ENCODE data around the gene NCOR1.
A peak's percentile ranks its signal among the peaks of the same experiment; 100 is the strongest.
"Not testable (repeated sequence)": the region's sequence is repeated elsewhere in the genome, so short reads cannot be mapped to it uniquely, and the experiment has no call there.

NCOR1 gene

DNA sequence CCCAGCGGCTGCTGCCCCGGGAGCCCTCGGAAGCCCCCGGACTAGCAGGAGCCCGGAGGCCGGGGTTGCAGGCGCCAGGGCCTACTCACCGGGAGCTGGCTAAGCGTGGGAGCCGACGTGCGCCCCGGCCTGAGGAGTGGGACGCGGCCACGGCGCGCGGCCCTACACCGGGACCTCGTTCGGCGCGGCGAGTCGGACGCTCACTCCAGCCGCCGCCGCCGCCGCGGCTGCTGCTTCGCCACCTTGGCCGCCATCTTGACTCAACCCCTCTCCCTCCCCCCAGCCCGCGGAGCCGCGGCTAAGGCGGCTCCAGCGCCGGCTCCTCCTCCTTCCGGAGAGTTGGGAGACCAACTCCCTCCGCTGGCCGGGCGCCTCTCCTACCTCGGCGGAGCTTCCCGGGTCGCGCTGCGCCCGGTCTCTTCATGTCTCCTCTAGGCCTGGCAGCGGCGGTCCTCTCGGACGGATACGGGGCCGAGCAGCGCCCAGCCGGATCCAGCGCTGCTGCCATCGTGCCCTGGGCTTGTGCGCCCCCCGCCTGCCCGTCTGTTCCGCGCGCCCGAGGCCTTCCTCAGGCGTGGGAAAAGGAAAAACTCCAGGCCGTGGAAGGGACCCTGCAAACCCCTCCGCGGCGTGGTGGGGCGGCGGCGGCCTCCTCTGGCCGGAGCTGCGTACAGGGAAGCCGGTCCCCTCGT, at the start of gene NCOR1:
TSS of gene NCOR1 (minus strand) at position 262 of the 692 bp plus-strand sequence. CDS start 20,965 bp downstream, outside the sequence.
- DNase-seq (ENCODE audit: extremely low read depth in 1 of 2, low read depth in 1 of 2), result peak; percentile 68 to 84

DNA sequence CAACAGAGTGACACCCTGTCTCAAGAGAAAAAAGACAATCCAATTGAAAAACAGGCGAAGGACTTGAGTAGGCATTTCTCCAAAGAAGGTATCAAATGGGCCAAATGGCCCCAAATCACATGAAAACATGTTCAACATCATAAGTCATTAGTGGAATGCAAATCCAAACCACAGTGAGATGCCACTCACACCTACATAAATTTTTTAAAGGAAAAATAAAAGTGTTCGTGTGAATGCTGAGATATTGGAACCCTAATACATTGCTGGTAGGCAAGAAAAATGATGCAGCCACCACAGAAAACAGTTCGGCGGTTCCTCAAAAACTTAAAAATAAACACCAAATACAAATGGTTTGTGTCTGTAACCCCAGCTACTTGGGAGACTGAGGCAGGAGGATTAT, 46.9 kb upstream of the NCOR1 start:
- DNase-seq (ENCODE audit: extremely low read depth in 1 of 2, low read depth in 1 of 2), result no peak

DNA sequence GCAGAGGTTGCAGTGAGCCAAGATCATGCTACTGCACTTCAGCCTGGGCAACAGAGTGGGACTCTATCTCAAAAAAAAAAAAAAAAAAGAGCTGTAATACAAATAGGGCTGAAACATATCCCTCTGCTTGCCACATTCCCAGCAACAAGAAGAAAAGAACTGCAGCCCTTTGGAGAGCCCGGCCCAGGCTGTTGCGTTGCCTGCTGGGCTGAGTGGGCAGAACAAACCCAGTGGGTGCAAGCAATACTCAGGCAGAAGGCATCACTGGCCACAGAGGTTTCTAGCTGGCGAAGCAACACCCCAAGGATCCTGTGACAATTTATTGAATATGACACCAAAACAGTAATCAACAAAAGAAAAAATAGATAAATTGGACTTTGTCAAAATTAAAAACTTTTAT, 45.7 kb upstream of the NCOR1 start:
- DNase-seq (ENCODE audit: extremely low read depth in 1 of 2, low read depth in 1 of 2), result no peak

DNA sequence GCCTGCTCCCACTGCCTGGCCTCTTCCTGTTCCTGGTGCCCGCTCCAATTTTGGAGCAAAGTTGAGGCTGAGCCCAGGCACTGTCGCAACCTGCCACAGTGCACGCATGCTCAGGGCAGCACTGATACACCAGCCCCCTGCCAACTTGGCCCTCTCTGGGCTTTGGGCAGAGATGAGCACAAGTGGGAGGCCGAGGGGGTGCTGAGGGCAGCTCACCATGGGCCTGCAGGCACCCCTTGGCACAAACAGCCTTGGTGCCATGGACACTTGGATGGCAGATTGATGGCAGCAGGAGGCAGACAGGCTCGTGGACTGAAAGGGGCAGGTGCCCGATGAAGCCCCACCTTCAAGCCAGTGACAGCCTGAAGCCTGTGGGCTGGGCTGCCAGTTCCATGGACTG, 44.6 kb upstream of the NCOR1 start:
- DNase-seq (ENCODE audit: extremely low read depth in 1 of 2, low read depth in 1 of 2), result no peak

DNA sequence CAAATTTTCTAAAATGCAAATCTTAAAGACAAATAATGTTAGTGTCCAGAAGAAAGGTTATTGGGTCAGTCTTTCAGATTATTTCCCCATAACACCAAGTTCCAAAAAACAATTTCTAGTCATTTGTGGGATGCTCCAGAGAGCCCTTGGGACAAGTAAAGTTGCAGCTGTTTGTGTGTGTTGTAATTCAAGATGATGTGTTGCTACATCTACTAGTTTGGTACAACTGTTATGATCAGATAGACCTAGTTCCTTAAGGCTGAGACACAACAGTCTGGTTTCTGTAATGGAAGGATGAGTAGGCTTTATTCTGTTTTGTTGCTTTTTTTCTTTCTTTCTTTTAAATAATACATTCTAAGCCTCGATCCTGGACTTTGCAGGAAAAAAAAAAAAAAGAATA, 43.6 kb upstream of the NCOR1 start:
- no peak for DNase-seq (ENCODE audit: extremely low read depth in 1 of 2, low read depth in 1 of 2)

DNA sequence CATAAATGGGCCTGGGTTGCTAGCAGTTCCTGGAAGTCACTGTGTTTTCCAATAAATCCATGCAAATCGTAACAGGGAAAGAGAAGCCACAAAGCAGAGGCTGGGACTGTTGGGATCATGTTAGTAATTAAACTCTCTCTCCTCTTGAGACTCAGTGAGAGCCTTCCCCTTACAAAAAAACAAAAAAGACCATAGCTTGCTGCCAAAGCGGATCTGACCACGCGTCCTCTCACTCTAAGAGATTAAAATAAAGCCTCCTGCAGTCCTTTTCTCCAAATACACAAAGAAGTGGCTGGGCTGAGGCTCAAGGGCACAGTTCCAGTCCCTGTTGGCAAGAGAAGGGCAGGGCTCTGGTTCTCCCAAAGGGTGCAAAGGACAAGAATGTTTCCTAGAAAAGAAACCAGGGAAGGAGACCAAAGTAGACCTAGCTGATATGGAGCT, 40.2 kb upstream of the NCOR1 start:
- no peak for DNase-seq (ENCODE audit: extremely low read depth in 1 of 2, low read depth in 1 of 2)

DNA sequence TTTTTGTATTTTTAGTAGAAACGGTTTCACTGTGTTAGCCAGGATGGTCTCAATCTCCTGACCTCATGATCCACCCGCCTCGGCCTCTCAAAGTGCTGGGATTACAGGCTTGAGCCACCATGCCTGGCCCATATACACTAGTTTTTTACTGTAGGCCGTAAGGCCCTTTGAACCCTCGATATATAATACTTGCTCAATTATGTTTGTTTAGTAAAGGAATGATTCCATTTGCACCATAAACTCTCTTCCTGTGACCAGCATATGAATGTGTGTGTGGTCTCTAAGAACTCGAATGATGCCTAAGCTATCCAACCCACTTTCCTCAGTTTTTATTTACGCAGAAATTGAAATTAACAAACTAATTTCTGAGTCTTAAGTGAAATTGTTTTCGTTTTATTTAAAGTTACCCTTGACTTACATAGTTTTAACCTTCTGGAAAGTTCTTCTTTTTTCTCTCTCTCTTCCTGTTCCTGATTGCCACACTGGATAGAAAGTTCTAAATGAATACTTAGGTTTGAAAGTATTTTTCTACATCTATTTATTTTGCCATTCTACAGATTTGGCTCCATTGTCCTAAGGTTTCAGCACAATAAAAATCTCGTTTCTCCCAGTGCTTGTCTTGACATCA, 39.6 kb upstream of the NCOR1 start:
- DNase-seq (ENCODE audit: extremely low read depth in 1 of 2, low read depth in 1 of 2), result no peak

DNA sequence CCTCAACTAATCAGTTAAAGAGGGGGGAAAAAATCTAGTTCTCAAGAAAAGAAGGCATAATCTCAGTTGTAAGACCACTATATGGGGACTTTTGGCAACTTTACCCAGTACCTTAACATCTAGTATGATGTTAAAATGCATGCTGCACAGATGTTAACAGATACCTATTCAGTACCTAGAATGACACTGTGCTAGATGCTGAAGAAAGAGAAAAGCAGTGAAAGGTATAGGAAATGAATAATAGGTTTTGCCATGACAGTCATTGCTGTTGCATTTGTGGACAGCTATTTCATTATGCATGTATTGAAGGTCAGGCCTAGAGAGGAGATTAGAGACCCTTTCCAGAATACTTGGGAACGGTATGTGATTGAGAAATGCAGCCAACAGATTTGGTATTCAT, 36.2 kb upstream of the NCOR1 start:
- no peak for DNase-seq (ENCODE audit: extremely low read depth in 1 of 2, low read depth in 1 of 2)

DNA sequence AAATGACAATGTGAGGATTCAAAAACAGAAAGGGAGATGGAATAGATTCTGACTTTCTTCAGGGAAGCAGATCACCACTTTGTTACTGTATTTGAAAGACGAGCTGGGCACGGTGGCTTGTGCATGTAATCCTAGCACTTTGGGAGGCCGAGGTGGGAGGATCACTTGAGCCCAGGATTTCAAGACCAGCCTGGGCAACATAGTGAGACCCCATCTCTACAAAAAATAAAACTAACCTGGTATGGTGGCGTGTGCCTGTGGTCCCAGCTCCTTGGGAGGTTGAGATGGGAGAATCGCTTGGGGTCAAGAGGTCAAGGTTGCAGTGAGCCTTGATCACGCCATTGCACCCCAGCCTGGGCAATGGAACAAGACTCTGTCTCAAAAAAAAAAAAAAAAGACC, 35.7 kb upstream of the NCOR1 start:
- DNase-seq (ENCODE audit: extremely low read depth in 1 of 2, low read depth in 1 of 2), result no peak

DNA sequence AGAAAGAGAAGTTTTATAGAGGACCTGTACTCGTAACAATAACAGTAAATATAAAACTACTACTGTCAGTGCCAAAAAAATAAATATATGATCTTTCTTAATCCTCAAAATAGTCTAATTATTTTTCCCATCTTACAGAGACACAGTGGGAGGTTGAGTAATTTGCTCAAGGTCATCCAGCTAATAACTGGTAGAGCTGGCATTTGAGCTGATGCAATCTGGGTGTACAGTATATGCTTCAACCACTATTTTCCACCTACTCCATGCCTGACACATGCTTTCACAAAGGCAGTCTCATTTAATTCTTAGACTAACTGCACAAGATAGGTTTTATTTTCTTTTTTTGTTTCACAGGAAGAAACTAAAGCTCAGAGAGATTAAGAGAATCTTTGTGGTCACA, 35.3 kb upstream of the NCOR1 start:
- DNase-seq (ENCODE audit: extremely low read depth in 1 of 2, low read depth in 1 of 2), result no peak

DNA sequence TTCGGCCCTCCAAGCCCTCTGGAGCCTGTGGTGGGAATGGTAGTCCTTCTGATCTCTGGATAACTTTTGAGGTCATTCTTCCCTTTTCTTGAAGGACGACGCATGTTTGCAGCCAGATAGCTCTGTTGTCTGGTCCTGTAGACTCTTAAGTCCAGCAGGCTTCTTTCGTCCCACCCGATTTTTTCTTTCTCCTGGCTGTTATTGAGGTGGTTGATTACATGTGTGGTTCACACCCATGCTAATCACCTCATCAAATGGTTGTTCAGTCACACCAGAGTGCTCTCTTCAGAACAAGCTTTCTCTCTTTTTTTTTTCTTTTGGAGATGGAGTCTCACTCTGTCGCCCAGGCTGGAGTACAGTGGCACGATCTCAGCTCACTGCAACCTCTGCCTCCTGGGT, 32.3 kb upstream of the NCOR1 start:
- no peak for DNase-seq (ENCODE audit: extremely low read depth in 1 of 2, low read depth in 1 of 2)

DNA sequence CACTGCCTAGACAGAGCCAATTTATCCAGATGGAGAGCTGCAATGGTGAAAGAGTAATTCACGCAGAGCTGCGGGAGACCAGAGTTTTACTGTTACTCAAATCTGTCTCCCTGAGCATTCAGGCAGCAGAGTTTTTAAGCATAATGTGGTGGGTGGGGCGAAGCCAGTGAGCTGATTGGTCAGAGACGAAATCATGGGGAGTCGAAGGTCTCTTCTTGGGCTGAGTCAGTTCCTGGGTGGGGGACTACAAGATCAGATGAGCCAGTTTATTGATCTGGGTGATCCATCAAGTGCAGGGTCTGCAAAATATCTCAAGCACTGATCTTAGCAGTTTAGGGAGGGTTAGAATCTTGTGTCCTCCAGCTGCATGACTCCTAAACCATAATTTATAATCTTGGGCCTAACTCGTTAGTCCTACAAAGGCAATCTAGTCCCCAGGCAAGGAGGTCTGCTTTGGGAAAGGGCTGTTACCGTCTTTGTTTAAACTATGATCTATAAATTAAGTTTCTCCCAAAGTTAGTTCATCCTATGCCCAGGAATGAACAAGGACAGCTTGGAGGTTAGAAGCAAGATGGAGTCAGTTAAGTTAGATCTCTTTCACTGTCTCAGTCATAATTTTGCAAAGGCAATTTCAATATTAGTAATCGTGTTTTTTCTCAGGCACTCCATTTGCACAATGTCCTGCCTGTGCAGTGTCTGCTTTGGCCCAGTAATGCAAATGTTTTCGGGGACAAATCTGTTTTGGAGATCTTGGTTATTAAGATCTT, 28.6 kb upstream of the NCOR1 start:
- DNase-seq (ENCODE audit: extremely low read depth in 1 of 2, low read depth in 1 of 2), result no peak

DNA sequence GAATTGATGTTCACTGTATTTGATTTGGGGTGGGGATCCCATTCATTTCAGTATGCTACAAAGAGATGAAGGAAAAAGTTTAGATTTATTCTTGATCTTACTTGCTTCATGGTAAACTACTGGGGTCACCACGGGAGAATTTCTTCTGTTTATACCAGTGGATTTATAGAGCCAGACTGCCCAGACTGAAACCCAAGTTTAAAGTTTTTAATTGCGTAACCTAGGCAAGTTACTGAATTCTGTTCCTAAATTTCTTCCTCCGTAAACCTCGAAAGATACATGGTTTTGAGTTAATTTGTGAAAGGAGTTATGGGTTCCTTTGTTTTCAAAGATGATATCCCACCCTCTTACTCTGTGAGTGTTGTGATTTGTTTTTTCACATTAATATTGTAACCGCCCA, 28.1 kb upstream of the NCOR1 start:
- no peak for DNase-seq (ENCODE audit: extremely low read depth in 1 of 2, low read depth in 1 of 2)

DNA sequence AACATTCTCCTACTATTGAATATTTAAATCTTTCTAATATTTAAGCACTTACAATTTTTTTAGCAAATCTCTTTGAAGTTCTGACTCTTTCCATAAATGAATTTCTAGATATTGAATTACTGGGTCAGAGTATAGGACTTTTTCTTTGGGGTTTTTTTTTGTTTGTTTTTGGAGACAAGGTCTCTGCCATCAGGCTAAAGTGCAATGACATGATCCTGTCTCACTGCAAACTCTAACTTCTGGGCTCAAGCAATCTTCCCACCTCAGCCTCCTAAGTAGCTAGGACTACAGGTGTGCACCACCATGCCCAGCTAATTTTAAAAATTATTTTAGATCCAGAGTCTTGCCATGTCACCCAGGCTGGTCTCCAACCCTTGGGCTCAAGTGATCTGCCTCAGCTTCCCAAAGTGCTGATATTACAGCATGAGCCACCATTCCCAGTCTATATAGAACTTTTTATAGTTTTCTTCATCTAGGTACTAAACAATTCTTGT, 26.6 kb upstream of the NCOR1 start:
- no peak for DNase-seq (ENCODE audit: extremely low read depth in 1 of 2, low read depth in 1 of 2)

DNA sequence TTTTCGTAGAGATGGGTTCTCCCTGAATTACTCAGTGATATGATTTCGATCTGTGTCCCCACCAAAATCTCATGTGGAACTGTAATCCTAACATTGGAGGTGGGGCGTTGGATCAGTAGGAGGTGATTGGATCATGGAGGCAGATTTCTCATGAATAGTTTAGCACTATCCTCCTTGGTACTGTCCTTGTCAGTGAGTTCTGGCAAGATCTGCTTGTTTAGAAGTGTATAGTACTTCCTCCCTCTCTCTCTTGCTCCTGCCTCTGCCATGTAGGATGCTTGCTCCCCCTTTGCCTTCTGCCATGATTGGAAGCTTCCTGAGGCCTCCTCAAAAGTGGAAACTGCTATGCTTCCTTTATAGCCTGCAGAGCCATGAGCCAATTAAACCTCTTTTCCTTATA, 24.6 kb upstream of the NCOR1 start:
- DNase-seq (ENCODE audit: extremely low read depth in 1 of 2, low read depth in 1 of 2), result no peak

DNA sequence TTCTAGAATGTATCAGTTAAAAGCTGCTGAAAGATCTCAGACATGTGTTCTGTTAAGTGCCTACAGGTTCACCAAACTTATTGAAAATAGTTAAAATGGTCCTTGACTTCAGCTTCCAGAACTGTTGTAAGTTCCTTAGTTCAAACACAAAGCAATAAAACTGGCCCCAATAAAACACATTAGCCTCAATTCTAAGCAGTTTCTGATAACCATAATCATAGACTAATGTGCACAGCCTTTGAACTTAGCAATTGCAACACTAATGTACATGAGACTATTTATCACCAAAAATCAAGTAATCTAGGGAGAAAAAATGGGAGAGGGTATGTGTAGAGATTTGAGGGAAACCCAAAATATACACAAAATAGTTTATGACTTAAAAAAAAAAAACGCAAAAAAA, 17.1 kb upstream of the NCOR1 start:
- no peak for DNase-seq (ENCODE audit: extremely low read depth in 1 of 2, low read depth in 1 of 2)

DNA sequence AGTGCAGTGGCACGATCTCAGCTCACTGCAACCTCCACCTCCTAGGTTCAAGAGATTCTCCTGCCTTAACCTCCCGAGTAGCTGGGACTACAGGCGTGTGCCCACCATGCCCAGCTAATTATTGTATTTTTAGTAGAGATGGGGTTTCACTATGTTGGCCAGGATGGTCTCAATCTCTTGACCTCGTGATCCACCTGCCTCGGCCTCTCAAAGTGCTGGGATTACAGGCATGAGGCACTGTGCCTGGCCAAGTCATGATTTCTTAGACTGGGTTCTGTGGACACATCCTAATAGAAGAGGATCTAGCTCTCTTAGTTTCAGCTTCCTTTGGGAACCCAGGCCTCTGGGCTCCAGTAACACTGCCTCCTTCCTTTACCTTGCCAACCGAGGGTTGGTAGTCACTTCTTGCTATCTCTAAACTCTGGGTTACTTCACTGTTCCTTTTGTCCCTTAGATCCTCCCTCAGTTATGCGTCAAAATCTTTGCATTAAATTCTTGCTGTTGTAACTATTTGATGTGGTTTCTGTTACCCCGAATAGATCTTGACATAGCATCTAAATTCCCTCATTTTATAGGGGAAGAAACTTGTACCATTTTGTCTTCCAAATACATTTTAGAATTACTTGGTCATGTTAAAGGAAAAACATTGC, 14.7 kb upstream of the NCOR1 start:
- DNase-seq (ENCODE audit: extremely low read depth in 1 of 2, low read depth in 1 of 2), result not testable (repeated sequence)

DNA sequence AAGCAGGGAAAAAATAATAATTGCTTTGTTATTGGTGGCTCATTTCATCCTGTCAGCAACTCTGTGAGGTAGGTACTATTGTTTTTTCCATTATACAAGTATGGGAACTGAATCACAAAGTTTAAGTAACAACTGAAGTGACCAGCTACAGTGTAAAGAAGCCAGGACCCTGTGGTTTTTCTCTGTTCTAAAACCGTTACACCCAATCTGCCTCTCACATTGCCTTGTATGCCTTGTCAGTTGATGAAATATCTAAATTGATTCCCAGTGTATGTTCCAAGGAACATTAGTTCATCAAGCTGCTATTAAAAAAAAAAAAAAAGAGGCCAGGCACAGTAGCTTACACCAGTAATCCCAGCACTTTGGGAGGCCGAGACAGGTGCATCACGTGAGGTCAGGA, 7.1 kb upstream of the NCOR1 start:
- no peak for DNase-seq (ENCODE audit: extremely low read depth in 1 of 2, low read depth in 1 of 2)

DNA sequence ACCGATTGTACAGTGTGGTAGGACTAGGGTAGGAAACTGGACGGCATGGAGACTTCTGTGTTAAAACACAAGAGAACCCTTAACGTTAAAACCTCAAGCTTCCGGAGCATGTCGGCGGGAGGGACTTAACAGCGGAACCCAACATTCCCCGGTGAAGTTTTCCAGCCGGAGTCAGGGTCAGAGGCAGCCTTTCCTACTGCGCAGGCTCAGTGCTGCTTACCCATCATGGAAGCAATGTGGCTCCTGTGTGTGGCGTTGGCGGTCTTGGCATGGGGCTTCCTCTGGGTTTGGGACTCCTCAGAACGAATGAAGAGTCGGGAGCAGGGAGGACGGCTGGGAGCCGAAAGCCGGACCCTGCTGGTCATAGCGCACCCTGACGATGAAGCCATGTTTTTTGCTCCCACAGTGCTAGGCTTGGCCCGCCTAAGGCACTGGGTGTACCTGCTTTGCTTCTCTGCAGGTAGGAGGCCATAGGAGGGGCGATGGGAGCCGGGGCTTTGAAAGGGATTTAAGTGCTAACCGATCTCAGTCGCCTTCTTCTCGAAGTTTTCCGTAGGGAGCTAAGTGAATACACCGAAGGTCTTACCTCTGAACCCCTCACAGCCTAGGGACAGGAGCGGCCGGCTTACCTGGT, 1.8 kb upstream of the NCOR1 start, which contains the start of gene PIGL:
TSS of gene PIGL (plus strand) at position 209 of the 634 bp plus-strand sequence. CDS start at position 226, 17 bp downstream.
- peak; percentile 61 to 75 for DNase-seq (ENCODE audit: extremely low read depth in 1 of 2, low read depth in 1 of 2)

DNA sequence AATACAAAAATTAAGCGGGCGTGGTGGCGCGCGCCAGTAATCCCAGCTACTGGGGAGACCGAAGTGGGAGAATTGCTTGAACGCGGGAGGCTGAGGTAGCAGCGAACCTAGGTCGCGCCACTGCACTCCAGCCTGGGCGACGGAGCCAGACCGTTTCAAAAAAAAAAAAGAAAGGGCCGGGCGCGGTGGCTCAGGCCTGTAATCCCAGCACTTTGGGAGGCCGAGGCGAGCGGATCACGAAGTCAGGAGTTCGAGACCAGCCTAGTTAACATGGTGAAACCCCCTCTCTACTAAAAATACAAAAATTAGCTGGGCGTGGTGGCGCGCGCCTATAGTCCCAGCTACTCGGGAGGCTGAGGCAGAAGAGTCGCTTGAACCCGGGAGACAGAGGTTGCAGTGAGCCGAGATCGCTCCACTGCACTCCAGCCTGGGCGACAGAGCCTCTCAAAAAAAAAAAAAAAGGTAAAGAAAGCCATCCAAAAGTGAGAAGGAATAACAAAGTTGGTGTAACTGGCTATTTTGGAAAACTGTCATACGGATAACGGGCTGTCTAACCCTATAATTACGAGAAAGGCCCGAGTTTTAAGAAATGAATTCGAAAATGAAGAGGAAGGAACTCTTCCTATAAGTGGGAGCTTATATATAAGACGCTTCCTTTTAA, 1.1 kb upstream of the NCOR1 start:
- not testable (repeated sequence) for DNase-seq (ENCODE audit: extremely low read depth in 1 of 2, low read depth in 1 of 2)
